GM21367 (cell line): Measurements from ENCODE around the gene PCGF6.
"Not testable (repeated sequence)": the region's sequence is repeated elsewhere in the genome, so short reads cannot be mapped to it uniquely, and the experiment has no call there.

Experiments used
- ATAC-seq: cut with Tn5 transposase; IDR thresholded peaks from one replicate; pipeline ENCODE4 v1.9.1; 2021; ENCODE audit not compliant: unreplicated experiment

PCGF6 gene

GRCh38 chr10:103258928-103259327 lies 92.0 kb downstream of the PCGF6 start:
- not testable (repeated sequence) for ATAC-seq

GRCh38 chr10:103257812-103258211 lies 93.1 kb downstream of the PCGF6 start:
- no peak for ATAC-seq

GRCh38 chr10:103256613-103257012 lies 94.3 kb downstream of the PCGF6 start:
- no peak for ATAC-seq

DNA sequence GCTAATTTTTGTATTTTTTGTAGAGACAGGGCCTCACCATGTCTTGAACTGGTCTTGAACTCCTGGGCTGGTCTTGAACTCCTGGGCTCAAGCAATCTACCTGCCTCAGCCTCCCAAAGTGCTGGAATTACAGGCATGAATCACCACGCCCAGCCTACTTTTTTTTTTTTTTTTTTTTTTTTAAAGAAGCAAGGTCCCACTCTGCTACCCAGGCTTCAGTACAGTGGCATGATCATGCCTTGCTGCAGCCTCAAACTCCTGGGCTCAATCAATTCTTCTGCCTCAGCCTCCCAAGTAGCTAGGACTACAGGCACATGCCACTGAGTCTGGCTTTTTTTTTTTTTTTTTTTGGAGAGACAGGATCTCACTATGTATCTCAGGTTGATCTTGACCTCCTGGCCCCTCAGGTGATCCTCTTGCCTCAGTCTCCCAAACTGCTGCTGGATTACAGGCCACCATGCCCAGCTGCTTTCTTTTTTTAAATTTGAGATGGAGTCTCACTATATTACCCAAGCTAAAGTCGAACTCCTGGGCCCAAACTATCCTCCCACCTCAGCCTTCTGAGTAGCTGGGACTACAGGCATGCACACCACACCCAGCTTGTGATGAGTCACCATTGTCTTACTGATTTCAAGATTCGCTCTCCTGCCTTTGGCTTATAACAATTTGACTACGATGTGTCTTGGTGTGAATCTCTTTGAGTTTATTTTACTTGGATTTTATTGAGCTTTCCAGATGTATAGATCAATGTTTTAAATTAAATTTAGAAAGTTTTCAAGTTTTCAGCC lies 96.2 kb downstream of the PCGF6 start:
- no peak for ATAC-seq

GRCh38 chr10:103254113-103254512 lies 96.8 kb downstream of the PCGF6 start:
- ATAC-seq = no peak
